Transverse colon (tissue), 3 donors: ENCODE measurements around the gene RAB8B.

Source experiments
- POLR2A ChIP-seq: fragments of 450-650 bp; IDR thresholded peaks from one replicate; pipeline ENCODE4 v1.6.1; 2016; ENCODE audit warnings: antibody characterized with exemption, mild to moderate bottlenecking, moderate library complexity
- TF ChIP-seq, protein P1 (sequence below), 5 experiments: fragments of 200-600 bp in 3 of 5; fragments of 450-650 bp in 2 of 5; sonication (generic) in 3 of 5; IDR thresholded peaks; 1 replicate in 2 of 5; 2 replicates in 3 of 5; pipeline ENCODE4 v1.5.1; 2016 to 2017; ENCODE audit warnings: antibody characterized with exemption in 5 of 5, inconsistent platforms in 3 of 5, mild to moderate bottlenecking in 2 of 5, moderate library complexity in 1 of 5

DNA sequence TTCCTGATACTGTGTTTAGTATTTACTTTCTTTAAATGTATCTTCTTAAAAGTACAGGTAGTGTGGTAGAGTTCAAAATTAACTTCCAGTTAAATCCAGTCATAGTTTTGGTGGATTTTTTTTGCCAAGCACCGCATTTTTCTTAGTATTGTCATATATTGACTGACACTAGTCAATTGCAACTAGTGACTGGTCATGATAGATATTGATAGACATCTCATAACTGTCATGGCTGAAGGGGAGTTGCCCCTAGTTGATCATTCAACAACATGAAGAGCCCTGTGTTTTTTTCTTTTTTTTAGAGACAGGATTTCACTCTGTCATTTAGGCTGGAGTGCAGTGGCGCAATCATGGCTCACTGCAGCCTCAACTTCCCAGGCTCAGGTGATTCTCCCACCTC, 22.1 kb downstream of the RAB8B start:
- TF ChIP-seq, protein P1, sequence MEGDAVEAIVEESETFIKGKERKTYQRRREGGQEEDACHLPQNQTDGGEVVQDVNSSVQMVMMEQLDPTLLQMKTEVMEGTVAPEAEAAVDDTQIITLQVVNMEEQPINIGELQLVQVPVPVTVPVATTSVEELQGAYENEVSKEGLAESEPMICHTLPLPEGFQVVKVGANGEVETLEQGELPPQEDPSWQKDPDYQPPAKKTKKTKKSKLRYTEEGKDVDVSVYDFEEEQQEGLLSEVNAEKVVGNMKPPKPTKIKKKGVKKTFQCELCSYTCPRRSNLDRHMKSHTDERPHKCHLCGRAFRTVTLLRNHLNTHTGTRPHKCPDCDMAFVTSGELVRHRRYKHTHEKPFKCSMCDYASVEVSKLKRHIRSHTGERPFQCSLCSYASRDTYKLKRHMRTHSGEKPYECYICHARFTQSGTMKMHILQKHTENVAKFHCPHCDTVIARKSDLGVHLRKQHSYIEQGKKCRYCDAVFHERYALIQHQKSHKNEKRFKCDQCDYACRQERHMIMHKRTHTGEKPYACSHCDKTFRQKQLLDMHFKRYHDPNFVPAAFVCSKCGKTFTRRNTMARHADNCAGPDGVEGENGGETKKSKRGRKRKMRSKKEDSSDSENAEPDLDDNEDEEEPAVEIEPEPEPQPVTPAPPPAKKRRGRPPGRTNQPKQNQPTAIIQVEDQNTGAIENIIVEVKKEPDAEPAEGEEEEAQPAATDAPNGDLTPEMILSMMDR (IDR thresholded peaks at IDR 0.05) = no peak
- TF ChIP-seq POLR2A = no peak
